ENCODE measurements around the gene ZNF441.
"Not testable (repeated sequence)": the region's sequence is repeated elsewhere in the genome, so short reads cannot be mapped to it uniquely, and the experiment has no call there.

Gene ZNF441

DNA sequence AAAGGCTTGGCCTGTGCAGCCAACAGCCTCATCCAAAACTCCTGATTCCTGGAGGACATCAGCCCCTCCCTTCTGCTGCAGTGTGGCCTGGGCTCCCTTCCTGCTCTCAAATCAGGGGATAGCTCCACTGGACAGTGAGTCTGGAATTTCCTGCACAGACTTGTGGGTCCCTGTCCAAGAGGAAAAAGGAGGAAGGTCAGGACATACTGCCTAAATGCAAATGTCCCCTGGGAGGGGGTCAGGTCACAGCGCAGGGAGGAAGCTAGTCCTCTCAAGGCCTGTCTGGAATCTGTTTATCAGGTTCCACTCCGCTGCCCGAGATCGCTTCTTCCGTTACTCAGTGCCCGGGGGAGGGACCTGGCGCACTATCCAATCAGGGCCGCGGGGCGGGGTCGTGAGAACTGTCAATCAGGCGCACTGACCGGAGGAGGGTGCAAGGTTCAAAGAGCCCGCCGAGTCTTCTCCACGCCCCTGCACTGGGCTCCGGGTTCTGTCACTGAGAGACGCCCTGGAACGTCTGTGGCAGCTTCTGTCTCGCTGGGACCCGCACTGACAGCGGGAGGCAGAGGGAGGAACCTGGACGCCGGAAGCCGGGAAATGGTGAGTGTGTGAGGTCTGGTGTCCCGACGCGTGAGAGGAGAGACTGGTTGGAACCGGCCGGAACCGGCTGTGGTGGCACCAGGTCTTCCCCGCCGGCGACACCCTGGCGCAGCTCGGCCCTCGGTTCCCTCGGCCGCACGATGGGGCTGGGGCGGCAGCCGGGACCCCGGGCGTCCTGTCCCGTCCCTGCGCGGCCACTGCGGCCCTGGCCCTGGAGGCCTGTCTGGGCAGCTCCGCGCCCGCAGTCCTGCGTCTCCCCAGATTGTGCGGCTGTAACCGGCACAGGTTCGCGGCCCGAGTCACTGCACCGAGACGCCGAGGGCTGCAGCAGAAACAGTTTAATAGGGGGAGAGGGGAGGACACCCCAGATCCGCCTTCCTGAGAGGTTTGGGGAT is at the start of gene ZNF441:
TSS of gene ZNF441 (plus strand) at position 404 of the 995 bp plus-strand sequence. CDS start at position 598, 194 bp downstream.
- DNase-seq, result peak; percentile 90

DNA sequence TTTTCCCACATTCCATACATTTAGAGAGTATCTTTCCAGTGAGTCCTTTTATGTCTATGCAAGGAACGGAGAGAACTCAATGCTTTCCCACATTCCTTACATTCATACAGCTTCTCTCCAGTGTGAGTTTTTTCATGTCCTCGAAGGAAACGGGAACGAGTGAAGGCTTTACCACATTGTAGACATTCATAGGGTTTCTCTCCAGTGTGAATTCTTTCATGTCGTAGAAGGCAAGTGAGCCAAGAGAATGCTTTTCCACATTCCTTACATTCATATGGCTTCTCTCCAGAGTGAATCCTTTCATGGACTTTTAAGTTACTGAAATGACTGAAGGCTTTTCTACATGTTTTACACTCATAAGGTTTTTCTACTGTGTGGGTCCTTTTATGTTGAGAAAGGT is 45.1 kb upstream of the ZNF441 start:
- DNase-seq, result no peak

DNA sequence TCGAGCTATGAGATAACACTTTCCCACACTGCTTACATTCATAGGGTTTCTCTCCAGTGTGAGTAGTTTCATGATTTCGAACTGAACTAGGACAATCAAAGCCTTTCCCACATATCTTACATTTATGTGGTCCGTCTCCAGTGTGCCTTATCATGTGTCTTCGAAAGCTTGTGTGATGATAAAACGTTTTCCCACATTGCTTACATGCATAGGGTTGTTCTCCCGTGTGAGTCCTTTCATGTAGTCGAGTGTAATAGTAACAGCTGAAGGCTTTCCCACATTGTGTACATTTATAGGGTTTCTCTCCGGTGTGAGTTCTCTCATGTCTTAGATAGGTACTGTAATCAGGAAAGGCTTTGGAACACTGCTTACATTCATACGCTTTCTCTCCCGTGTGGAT is 44.4 kb upstream of the ZNF441 start:
- no peak for DNase-seq

DNA sequence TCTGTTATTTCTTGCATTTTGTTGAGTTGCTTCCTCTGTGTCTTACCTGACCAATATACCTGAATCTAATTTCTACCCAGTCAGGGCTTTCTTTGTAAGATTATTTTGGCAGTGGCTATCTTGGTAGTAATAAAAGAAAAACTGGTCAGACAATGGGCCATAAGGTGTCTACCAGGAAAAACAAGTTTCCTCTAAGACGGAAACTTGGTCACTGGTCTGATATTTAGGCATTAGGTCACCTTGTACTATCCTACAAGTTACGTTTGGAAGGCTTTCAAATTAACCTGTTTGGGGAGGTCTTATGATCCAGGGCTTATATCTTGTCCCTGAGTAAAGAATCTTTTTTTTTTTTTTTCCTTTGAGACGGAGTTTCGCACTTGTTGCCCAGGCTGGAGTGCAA is 37.2 kb upstream of the ZNF441 start:
- no peak for DNase-seq

DNA sequence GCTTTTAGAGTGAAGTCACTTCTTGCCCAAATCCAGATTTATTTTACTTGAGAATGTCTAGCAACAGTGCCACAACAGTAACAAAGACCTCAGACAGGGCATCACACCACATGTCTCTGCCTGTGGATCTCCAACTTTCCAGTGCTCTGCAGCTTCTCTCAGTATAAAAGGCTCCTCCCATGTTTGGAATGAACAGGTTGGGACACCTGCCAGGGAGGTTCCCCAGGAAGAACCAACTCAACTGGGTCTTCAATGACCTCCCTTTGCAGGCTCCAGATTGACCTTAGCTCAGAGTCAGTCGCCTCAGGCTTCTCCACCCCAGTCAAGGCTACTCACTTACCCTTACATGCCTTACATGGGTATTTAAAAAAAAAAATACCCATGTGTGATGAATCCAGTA is 31.4 kb upstream of the ZNF441 start:
- no peak for DNase-seq

DNA sequence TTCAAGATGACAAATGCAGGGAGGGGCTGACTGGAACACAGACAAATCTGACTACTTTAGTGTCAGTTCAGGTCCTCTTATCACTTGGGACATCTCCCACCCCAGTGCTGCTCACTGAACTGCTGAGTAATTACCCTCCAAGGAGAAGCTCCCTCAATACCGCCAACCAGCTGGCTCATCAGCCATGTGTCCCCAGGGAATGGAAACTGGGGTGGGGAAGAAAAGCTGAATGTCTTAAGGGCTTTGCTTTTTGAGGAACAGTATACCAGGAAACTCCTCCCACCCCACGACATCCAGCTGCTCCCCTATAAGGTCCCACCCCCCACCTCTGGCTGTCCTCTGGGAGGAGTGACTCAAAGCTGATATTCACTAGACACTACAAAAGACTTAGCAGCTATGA is 30.1 kb upstream of the ZNF441 start:
- no peak for DNase-seq

DNA sequence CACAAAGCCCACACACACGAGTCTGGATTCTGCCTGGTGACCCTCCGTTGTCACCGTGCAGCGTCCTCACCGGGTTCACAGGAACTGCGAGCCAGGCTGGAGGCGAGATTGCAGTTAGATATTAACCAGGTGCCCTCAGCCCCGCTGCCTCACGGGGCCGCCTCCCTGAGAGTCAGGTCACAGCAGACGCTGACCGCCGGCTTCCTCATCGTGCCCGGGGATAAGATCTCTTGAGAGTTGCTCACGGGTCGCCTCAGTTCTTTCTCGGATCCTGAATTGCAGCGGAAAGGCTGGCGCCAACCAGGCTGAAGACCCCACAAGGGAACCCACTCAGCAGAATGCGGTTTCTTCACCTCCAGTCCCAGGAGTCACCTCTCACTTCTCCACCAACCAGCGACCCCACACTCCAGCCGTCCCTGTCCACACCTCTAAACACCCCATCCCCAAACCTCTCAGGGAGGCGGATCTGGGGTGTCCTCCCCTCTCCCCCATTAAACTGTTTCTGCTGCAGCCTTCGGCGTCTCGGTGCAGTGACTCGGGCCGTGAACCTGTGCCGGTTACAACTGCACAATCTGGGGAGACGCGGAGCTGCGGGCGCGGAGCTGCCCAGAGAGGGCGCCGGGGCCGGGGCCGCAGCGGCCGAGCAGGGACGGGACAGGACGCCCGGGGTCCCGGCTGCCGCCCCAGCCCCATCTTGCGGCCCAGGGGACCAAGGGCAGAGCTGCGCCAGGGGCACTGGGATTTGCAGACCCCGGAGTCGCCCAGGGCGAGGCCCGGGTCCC is 28.6 kb upstream of the ZNF441 start:
- no peak for DNase-seq

DNA sequence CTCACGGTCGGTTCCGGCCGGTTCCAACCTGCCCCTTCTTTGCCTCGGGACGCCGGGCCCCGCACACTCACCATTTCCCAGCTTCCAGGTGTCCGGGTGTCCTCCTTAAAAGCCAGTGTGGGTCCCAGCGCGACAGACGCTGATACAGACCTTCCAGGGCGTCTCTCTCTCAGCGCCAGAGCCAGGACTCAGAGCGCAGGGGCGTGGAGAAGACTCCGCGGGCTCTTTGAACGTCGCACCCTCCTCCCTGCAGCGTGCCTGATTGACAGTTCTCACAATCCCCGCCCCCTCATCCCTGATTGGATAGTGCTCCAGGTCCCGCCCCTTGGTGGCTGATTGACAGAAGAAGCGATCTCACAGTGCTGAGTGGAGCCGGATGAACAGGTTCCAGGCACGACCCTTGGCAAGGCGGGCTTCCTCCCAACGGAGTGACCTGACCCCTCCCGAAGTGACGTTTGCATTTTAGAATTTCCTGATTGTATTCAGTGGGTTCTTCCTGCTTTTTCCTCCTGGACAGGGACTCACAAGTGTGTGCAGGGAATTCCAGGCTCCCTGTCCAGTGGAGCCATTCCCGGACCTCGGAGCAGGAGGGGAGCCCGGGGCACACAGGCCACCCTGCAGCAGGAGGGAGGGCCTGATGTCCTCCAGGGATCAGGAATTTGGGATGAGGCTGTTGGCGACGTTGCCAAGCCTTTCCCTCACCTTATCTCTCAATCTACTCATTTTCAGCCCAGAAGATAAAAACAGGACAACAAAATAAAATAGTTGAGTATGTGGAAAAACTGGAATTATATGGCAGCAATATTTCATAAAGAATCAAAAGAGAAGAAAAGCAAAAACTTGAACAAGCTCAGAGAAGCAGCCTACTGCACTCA is 27.8 kb upstream of the ZNF441 start, which contains the start of gene ZNF823:
TSS of gene ZNF823 (minus strand) at position 201 of the 875 bp plus-strand sequence. CDS start at position 74, 127 bp downstream.
- DNase-seq, result peak; percentile 98

DNA sequence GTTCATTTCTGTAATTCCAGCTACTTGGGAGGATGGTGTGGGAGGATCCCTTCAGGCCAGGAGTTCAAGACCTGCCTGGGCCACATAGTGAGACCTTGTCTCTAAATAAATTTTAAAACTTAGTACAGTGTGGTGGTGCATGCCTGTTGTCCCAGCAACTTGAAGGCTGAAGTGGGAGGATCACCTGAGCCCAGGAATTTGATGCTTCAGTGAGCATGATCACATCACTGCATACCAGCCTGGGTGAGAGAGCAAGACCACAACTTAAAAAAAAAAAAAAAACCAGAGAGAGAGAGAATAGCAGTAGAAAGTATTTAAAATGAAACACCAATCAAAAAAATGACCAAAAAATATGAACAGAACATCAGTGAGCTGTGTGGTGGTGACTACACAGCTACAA is 20.9 kb upstream of the ZNF441 start:
- DNase-seq, result no peak

DNA sequence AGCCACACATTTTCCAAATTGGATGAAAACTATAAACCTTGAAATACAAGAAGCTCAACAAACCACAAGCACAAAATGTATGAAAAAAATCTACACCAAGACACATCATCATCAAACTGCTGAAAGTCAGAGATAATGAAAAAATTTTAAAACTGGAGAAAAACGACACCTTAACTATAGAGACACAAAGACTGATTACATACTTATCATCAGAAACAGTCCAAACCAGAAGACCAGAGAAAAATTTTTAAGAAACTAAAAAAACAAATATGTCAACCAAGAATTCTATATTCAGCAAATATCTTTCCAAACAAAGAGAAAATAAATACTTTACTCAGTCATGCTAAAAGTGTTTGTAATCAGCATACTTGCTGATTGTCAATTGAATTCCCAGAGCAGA is 19.5 kb upstream of the ZNF441 start:
- DNase-seq, result no peak

DNA sequence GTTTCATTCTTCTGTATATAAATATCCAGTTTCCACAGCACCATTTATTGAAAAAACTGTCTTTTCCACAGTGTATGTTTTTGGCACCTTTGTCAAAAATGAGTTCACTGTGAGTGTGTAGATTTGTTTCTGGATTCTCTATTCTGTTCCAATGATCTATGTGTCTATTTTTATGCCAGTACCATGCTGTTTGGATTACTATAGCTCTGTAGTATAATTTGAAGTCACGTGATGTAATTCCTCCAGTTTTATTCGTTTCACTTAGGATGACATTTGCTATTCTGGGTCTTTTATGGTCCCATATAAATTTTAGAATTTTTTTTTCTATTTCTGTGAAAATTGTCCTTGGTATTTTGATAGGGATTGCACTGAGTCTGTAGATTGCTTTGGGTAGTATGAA is 17.0 kb upstream of the ZNF441 start:
- DNase-seq, result no peak

DNA sequence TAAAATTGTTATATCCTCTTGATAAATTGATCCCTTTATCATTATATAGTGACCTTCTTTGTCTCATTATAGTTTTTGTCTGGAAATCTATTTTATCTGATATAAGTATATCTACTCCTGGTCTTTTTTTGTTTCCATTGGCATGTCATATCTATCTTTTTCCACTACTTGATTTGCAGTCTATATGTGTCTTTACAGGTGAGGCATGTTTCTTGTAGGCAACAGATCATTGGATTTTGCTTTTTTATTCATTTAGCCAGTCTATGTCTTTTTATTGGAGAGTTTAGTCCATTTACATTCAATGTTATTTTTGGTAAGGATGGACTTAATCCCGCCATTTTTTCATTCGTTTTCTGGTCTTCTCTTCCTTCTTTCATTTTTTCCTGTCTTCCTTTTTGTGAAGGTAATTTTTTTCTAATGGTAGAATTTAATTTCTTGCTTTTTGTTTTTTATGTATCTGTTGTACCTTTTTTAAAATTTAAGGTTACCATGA is 14.5 kb upstream of the ZNF441 start:
- no peak for DNase-seq

DNA sequence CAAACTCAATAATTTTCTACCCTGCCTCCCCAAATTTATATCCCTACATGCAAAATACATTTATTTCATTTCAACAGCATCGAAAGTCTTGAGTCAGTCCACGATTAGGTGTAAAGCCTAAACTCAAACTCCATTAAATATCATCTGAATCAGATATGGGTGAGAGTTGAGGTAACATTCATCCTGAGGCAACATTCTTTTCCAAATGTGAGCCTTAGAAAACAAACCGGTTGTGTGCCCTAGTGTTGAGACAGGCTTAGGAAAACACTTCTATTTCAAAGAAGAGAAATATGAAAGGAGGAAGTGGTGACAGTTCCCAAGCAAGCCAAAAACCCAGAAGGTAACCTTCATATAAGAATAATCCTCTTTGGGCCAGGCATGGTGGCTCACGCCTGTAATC is 12.1 kb upstream of the ZNF441 start:
- DNase-seq, result no peak

DNA sequence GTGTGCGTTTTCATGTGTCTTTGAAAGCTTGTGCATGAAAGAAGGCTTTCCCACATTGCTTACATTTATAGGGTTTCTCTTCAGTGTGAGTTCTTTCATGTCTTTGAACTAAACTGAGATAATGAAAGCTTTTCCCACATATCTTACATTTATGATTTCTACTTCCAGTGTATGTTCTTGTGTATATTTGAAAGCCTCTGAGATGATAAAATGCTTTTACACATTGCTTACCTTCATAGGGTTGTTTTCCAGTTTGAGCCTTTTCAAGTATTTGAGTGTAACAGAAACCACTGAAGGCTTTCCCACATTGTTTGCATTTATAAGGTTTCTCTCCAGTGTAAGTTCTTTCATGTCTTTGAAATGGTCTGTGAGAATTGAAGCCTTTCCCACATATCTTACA is 9.8 kb upstream of the ZNF441 start:
- no peak for DNase-seq

DNA sequence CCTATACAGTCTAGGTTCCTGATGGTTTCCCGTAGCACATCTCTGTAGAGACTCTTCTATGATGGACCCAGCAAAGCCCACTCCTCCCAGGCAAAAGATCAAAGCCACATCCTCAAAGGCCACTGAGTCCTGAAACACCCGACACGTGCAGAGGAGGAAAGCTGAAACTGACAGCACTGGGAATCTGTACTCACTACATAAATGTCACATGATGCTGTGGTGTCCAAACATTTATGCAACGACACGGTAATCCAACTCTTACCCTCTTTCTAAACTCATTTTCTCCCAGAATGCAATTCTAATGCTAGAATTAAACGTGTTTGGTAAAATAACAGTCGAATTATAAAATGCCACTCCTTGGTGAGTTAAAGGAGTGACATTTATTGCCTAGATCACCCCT is 7.0 kb upstream of the ZNF441 start:
- DNase-seq, result no peak

DNA sequence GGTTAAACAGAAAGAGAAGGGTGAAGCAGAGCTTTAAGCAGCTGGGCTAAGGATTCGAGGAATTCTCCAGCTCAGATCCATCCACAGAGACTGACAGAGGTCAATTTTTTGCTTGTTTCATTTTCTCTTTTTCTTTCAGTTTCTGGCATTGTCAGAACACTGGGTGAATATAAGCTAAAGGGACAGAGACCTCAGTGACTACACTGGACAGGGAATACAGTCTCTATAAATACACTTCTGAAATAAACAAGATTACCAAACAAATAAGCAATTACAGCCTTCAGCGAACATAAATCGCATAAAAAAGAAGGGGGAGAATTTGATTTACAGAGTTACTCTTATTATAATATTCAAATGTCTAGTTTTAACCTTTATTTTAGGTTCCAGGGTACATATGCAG is 3.7 kb upstream of the ZNF441 start:
- DNase-seq, result no peak

DNA sequence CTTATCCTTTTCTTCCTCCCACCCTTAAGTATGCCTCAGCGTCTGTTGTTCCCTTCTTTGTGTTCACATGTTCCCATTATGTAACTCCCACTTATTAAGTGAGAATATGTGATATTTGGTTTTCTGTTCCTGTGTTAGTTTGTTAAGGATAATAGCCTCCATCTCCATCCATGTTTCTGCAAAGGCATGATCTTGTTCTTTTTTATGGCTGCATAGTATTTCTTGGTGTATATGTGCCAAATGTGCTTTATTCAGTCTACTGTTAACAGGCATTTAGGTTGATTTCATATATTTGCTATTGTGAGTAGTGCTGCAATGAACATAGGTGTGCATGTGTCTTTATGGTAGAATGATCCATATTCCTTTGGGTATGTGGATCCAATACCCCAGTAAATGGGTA is 3.2 kb upstream of the ZNF441 start:
- no peak for DNase-seq

DNA sequence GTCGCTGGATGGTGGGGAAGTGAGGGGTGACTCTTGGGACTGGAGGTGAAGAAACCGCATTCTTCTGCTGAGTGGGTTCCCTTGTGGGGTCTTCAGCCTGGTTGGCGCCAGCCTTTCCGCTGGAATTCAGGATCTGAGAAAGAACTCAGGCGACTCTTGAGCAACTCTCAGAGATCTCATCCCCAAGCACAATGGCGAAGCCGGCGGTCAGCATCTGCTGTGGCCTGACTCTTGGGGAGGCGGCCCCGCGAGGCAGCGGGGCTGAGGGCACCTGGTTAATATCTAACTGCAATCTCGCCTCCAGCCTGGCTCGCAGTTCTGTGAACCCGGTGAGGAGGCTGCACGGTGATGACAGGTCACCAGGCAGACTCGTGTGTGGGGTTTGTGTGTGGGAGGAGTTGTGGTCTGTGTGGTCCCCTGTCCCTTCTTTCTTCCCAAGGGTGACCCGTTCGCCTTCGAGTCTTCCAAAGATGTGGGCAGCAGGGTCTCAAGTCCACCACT is 883 bp downstream of the ZNF441 start:
- no peak for DNase-seq

DNA sequence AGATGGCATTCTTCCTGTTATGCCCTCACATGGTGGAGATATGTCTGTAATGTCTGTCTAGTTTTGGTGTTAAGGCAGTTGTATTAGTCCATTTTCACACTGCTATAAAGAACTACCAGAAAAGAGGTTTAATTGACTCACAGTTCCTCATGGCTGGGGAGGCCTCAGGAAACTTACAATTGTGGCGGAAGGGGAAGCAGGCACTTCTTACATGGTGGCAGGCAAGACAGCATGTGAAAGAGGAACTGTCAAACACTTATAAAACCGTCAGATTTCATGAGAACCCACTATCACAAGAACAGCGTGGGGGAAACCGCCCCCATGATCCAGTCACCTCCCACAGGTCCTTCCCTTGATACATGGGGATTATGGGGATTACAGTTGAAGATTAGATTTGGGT is 3.2 kb downstream of the ZNF441 start:
- no peak for DNase-seq

DNA sequence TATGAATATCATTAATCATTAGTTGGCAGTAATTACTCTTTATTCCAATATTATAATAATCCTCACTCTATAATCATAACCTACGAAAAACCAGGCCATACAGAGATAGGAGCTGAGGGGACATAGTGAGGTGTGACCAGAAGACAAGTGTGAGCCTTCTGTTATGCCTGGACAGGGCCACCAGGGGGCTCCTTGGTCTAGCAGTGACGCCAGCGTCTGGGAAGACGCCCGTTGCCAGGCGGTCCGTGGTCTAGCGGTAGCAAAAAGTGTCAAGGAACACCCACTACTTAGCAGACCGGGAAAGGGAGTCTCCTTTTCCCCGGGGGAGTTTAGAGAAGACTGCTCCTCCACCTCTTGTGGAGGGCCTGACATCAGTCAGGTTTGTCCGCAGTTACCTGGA is 4.7 kb downstream of the ZNF441 start:
- DNase-seq, result not testable (repeated sequence)

DNA sequence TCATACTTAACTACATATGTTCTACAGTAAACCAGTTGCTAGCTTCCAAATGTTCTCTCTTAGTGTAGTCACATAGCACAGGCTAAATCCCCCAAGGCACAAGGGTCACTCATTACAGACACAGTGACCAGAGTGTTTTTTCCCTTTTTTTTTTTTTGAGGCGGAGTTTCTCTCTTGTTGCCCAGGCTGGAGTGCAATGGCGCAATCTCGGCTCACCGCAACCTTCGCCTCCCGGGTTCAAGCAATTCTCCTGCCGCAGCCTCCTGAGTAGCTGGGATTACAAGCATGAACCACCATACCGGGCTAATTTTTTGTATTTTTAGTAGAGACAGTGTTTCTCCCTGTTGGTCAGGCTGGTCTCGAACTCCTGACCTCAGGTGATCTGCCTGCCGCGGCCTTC is 9.9 kb downstream of the ZNF441 start:
- DNase-seq, result not testable (repeated sequence)

DNA sequence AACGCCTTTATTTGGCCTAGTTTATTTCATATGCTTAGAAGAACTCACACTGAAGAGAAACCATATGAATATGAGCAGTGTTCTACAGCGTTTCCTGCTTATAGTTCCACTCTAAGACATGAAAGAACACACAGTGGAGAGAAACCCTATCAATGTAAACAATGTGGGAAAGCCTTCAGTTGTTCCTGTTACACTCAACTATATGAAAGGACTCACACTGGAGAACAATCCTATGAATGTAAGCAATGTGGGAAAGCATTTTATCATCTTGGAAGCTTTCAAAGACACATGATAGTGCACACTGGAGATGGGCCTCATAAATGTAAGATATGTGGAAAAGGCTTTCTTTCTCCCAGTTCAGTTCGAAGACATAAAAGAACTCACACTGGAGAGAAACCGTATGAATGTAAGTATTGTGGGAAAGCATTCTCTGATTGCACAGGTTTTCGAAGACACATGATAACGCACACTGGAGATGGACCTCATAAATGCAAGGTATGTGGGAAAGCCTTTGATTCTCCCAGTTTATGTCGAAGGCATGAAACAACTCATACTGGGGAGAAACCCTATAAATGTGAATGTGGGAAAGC is 13.7 kb downstream of the ZNF441 start:
- DNase-seq, result no peak
